Endodermal cell (in vitro differentiated cells): ENCODE results near the gene ARFGAP1. TPM values are rescaled to one million over a fixed set of nuclear protein-coding genes. Genes with fewer than 3 reads are reported as not detected.

ENCODE experiments used
- DNase-seq: peaks from one replicate; pipeline ENCODE4 v3.0.0-alpha.2; 2017
- H3K27ac ChIP-seq: 2 replicates; pipeline ENCODE4 v1.5.1; 2013; ENCODE audit warnings: mild to moderate bottlenecking, low read depth, low read length, moderate library complexity
- H3K27me3 ChIP-seq: 2 replicates; pipeline ENCODE4 v1.6.1; 2013; ENCODE audit warnings: mild to moderate bottlenecking, low read length, moderate library complexity; ENCODE audit not compliant: insufficient read depth, control insufficient read depth, poor library complexity, severe bottlenecking
- H3K36me3 ChIP-seq: 2 replicates; pipeline ENCODE4 v1.7.0; 2013; ENCODE audit warnings: mild to moderate bottlenecking, low read length, moderate library complexity; ENCODE audit not compliant: control insufficient read depth, insufficient read depth
- H3K4me1 ChIP-seq: one replicate; pipeline ENCODE4 v1.7.0; 2013; ENCODE audit warnings: low read length; ENCODE audit not compliant: control insufficient read depth, insufficient read depth
- H3K4me3 ChIP-seq: 2 replicates; pipeline ENCODE4 v1.5.1; 2013; ENCODE audit warnings: mild to moderate bottlenecking, low read length, moderate library complexity
- H3K9ac ChIP-seq: 2 replicates; pipeline ENCODE4 v1.6.1; 2013; ENCODE audit warnings: mild to moderate bottlenecking, low read length, moderate library complexity; ENCODE audit not compliant: poor library complexity, severe bottlenecking; ENCODE audit errors: extremely low read depth
- H3K9me3 ChIP-seq: 2 replicates; pipeline ENCODE4 v1.6.1; 2013; ENCODE audit warnings: mild to moderate bottlenecking, low read length, moderate library complexity; ENCODE audit not compliant: control insufficient read depth
- H3K27ac Mint-ChIP-seq: 2 replicates; pipeline ENCODE4 v1.8.0; 2020; ENCODE audit warnings: mixed read lengths
- H3K27me3 Mint-ChIP-seq: 2 replicates; pipeline ENCODE4 v1.8.0; 2021; ENCODE audit warnings: mild to moderate bottlenecking, mixed read lengths; ENCODE audit not compliant: insufficient read depth
- H3K36me3 Mint-ChIP-seq: 2 replicates; pipeline ENCODE4 v1.8.0; 2020; ENCODE audit warnings: low read depth, mixed read lengths
- H3K4me1 Mint-ChIP-seq: 2 replicates; pipeline ENCODE4 v1.8.0; 2020; ENCODE audit warnings: mixed read lengths
- H3K4me3 Mint-ChIP-seq: 2 replicates; pipeline ENCODE4 v1.8.0; 2020; ENCODE audit warnings: mild to moderate bottlenecking, moderate library complexity, mixed read lengths
- H3K9me3 Mint-ChIP-seq: 2 replicates; pipeline ENCODE4 v1.8.0; 2020; ENCODE audit warnings: mild to moderate bottlenecking, mixed read lengths
- CTCF ChIP-seq: fragments of 200-600 bp; sonication (generic); conservative IDR thresholded peaks from 2 replicates; pipeline ENCODE4 v1.5.0; 2021; ENCODE audit warnings: antibody characterized with exemption, mild to moderate bottlenecking
- WGBS, 2 experiments: methylation state at CpG; one replicate each; pipeline versions ENCODE4 v1.1.5 to v1.1.7; 2013; ENCODE audit warnings: missing lambda C conversion rate in 2 of 2, mixed read lengths in 1 of 2; ENCODE audit not compliant: insufficient coverage in 1 of 2, insufficient read length in 1 of 2; 5-methylcytosine and 5-hydroxymethylcytosine counted together
- long read RNA-seq, 4 experiments: library from polyadenylated mRNA in 2 of 4; library from RNA in 1 of 4; library from capped mRNA in 1 of 4; stranded (forward) in 3 of 4; unstranded in 1 of 4; transcript quantifications; one replicate each; pipeline ENCODE4 v2.0.0, GENCODE V29; 2020 to 2021; ENCODE audit warnings: inconsistent platforms in 1 of 4
- polyA plus RNA-seq, 2 experiments: library from polyadenylated mRNA; stranded (reverse); fragments of 50-300 nt; gene quantifications; one replicate each; pipeline ENCODE4 v1.2.3, GENCODE V29; 2013
- total RNA-seq, 2 donors: library from RNA; stranded (reverse); fragmentation: NEBNext Ultra II Directional in 1 of 2; extraction: Animal tissue kit (Norgen Biotek cat#: 25700) in 1 of 2; gene quantifications; 2 replicates in 1 of 2; 3 replicates in 1 of 2; pipeline ENCODE4 v1.2.1, GENCODE V29; 2021

ARFGAP1 gene
- 100 to 1,000 TPM; 159 to 208 TPM for total RNA-seq
- polyA plus RNA-seq (2013, experiment 1 of 2): 122 TPM
- polyA plus RNA-seq (2013, experiment 2 of 2): 97.6 TPM
- long read RNA-seq, experiment 1, partial matches to known transcripts: 4 of 28 reads
- long read RNA-seq, experiment 1, other reads (novel, unspliced or antisense): 20 of 28 reads
- long read RNA-seq, experiment 2, transcript ARFGAP1-203 (13 exons, 3,281 nt): major isoform, 57 of 162 reads
- long read RNA-seq, experiment 2, partial matches to known transcripts: 30 of 162 reads
- long read RNA-seq, experiment 2, other reads (novel, unspliced or antisense): 71 of 162 reads
- long read RNA-seq, experiment 3, transcript ARFGAP1-203 (13 exons, 3,281 nt): major isoform, 330 of 502 reads
- long read RNA-seq, experiment 3, partial matches to known transcripts: 58 of 502 reads
- long read RNA-seq, experiment 3, other reads (novel, unspliced or antisense): 108 of 502 reads
- long read RNA-seq, experiment 4, partial matches to known transcripts: 0 of 1 reads
- long read RNA-seq, experiment 4, other reads (novel, unspliced or antisense): 1 of 1 reads

DNA sequence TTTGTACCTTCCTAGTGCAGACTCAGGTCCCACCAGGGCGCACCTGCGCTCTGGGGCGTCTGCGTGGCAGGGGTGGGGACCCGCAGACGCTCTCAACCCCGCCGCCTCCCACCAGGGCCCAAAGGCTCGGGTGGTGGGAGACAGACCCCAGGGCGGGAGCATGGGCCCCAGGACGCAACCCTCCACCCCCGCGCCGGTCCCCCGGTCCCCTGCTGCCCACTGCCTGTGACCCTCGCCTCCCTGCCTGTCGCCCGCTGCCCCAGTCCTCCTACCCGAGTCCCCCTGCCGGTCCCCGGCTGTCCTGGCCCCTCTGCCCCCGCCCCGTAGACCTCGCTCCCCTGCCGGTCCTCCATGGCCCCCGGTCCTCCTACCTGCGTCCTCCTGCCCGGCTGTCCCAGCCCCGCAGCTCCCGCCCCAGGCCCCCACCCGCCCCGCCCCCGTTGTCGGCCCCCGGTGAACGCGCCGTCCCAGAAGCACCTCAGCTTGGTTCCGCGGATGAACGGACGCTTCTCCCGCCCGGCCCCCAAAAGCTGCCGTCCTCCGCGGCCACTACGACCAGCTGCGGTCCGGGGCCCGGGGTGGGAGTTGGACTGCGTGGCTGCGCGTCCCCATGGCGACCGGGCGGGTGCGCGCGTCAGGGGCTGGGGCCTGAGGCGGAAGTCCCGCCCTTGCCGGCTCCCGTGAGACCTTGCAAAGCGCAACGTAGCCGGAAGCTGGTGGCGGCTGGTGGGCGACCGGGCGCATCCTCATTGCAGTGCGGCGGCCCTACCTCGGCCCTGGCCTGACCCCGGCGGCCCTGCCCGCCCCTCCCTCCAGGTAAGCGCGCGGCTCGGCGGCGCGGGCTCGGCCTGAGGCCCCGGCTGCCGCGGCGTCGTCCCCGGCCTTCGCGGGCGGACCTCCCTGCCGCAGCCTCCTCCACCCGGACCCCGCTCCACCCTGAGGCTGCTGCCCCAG lies at the start of gene ARFGAP1:
ARFGAP1 (plus strand) TSS at position 709 of the 954 bp plus-strand sequence. CDS start 2,768 bp downstream, outside the sequence.
- Histone ChIP-seq H3K4me3 (peak within 1 kb of the TSS; percentile 98), H3K27ac (no peak within 1 kb of the TSS), H3K27me3 (no peaks in the 10 kb centered on the region), H3K9ac (peak within 1 kb of the TSS; percentile 87), H3K9me3 (no peaks in the 10 kb centered on the region), H3K4me1 (no peaks in the 10 kb centered on the region), H3K36me3 (peaks cover 25% of the 10 kb centered on the region)
- peak; percentile 28 for TF ChIP-seq CTCF
- Mint-ChIP-seq H3K9me3 (no peaks in the 10 kb centered on the region), H3K4me1 (peaks cover 7% of the 10 kb centered on the region), H3K27me3 (no peaks in the 10 kb centered on the region), H3K36me3 (peaks cover 13% of the 10 kb centered on the region), H3K4me3 (peak within 1 kb of the TSS; percentile 84), H3K27ac (peak within 1 kb of the TSS; percentile 88)
- WGBS, 2 experiments: 1 to 2% methylated on average over 33 to 97 of the region's 97 CpGs
- DNase-seq: peak; percentile 95

DNA sequence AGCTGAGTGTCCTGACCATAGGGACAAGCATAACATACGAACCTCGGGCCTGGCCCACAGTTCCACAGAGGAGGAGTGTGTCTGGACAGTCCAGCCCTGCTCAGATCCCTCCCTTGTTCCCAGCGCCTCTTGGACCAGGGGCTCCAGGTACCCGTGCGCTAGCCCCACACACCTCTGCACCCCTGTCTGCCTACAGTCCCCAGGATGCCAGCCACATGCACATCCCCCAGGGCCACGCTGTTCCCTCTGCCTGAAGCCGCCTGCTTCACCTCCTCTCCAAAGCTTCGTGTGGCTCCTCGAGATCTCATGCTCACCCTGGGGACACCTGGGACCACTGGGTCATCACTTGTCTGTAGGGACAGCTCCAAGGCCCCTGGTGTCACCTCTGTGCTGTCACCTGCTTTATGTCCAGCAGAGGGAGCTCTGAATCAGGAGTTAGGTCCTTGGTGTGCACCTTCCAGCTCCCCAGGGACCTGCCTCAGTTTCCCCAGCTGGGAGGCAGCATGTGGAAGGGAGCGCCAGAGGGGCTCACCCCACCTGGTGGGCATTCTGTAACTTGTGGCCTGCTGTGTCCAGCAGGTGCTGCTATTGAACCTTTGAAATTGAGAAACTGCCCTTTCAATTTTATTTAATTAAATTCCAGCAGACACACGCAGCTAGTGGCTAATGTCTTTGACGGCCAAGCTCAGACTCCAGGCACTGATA lies 49.3 kb upstream of the ARFGAP1 start:
- peaks cover 11% of the 10 kb centered on the region for H3K27me3 ChIP-seq
- Mint-ChIP-seq H3K4me1 (no peaks in the 10 kb centered on the region), H3K27ac (no peak overlapping the region), H3K4me3 (no peak overlapping the region), H3K9me3 (no peaks in the 10 kb centered on the region), H3K27me3 (peaks cover 17% of the 10 kb centered on the region), H3K36me3 (no peaks in the 10 kb centered on the region)
- H3K4me3 ChIP-seq: no peak overlapping the region
- H3K9me3 ChIP-seq: no peaks in the 10 kb centered on the region
- H3K4me1 ChIP-seq: no peaks in the 10 kb centered on the region
- TF ChIP-seq CTCF: peak; percentile 93
- no peaks in the 10 kb centered on the region for H3K36me3 ChIP-seq
- WGBS, 2 experiments: 62 to 64% methylated on average over 7 to 12 of the region's 12 CpGs
- H3K9ac ChIP-seq: no peak overlapping the region
- no peak overlapping the region for H3K27ac ChIP-seq
- peak; percentile 89 for DNase-seq

DNA sequence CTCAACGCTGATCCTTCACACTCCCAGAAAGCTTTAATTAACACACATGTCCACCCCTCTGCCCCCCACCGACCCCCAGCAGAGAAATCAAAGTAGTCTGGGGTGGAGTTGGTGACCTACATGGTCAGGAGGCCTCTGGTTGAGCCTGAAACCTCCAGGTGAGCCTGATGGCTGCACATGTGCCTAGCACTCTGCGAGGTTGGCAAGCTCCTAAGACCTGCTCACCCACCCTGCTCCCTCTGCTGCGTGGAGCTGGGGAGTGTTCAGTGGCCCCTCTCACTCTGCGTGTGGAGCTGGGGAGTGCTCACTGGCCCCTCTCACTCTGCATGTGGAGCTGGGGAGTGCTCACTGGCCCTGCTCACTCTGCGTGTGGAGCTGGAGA lies 48.8 kb upstream of the ARFGAP1 start:
- no peak overlapping the region for H3K4me3 ChIP-seq
- WGBS, 2 experiments: 76 to 81% methylated on average over 3 to 6 of the region's 6 CpGs
- H3K4me1 ChIP-seq: no peaks in the 10 kb centered on the region
- Mint-ChIP-seq H3K36me3 (no peaks in the 10 kb centered on the region), H3K4me3 (no peak overlapping the region), H3K27ac (no peak overlapping the region), H3K4me1 (no peaks in the 10 kb centered on the region), H3K27me3 (peaks cover 18% of the 10 kb centered on the region), H3K9me3 (no peaks in the 10 kb centered on the region)
- peaks cover 11% of the 10 kb centered on the region for H3K27me3 ChIP-seq
- no peaks in the 10 kb centered on the region for H3K36me3 ChIP-seq
- no peak for DNase-seq
- peak overlapping the region; percentile 11 for H3K27ac ChIP-seq
- no peak for TF ChIP-seq CTCF
- H3K9ac ChIP-seq: no peak overlapping the region
- H3K9me3 ChIP-seq: no peaks in the 10 kb centered on the region
